Loucy (cell line): ENCODE results near the gene FTO.

Experiments used
- H2AFZ ChIP-seq: fragments of 200-600 bp; sonication (generic); 2 replicates; pipeline ENCODE4 v1.6.0; 2016; ENCODE audit warnings: antibody characterized with exemption, mild to moderate bottlenecking, low read length, moderate library complexity
- H3F3A ChIP-seq: fragments of 200-600 bp; 2 replicates; pipeline ENCODE4 v1.6.0; 2016; ENCODE audit warnings: antibody characterized with exemption, low read depth, mild to moderate bottlenecking
- H3K27me3 ChIP-seq: fragments of 200-600 bp; sonication (generic); 2 replicates; pipeline ENCODE4 v1.6.1; 2014; ENCODE audit warnings: low read length, mild to moderate bottlenecking; ENCODE audit not compliant: insufficient read depth, poor library complexity, severe bottlenecking
- H3K36me3 ChIP-seq: fragments of 200-600 bp; sonication (generic); 2 replicates; pipeline ENCODE4 v1.6.1; 2016; ENCODE audit warnings: low read length; ENCODE audit not compliant: insufficient read depth
- H3K4me1 ChIP-seq: fragments of 200-600 bp; sonication (generic); 2 replicates; pipeline ENCODE4 v1.5.1; 2014; ENCODE audit warnings: low read length, mild to moderate bottlenecking; ENCODE audit not compliant: insufficient read depth, poor library complexity, severe bottlenecking
- H3K4me2 ChIP-seq: fragments of 200-600 bp; sonication (generic); 2 replicates; pipeline ENCODE4 v1.6.0; 2014; ENCODE audit warnings: antibody characterized with exemption, low read length, low read depth, mild to moderate bottlenecking; ENCODE audit not compliant: poor library complexity, severe bottlenecking
- H3K4me3 ChIP-seq: fragments of 200-600 bp; sonication (generic); 2 replicates; pipeline ENCODE4 v1.5.1; 2014; ENCODE audit warnings: low read length, mild to moderate bottlenecking, mixed read lengths; ENCODE audit not compliant: poor library complexity, severe bottlenecking
- H3K79me2 ChIP-seq: fragments of 200-600 bp; sonication (generic); 2 replicates; pipeline ENCODE4 v1.6.1; 2014; ENCODE audit warnings: low read length; ENCODE audit not compliant: insufficient read depth
- H3K9ac ChIP-seq: fragments of 200-600 bp; sonication (generic); 2 replicates; pipeline ENCODE4 v1.6.0; 2014; ENCODE audit warnings: mild to moderate bottlenecking, low read depth, low read length, moderate library complexity; ENCODE audit not compliant: poor library complexity, severe bottlenecking
- H3K9me2 ChIP-seq: fragments of 200-600 bp; sonication (generic); replicated peaks from 2 replicates; pipeline ENCODE4 v1.6.1; 2016; ENCODE audit warnings: low read depth, low read length, mixed read lengths
- H3K9me3 ChIP-seq: fragments of 200-600 bp; sonication (generic); 2 replicates; pipeline ENCODE4 v1.6.1; 2014; ENCODE audit warnings: mild to moderate bottlenecking, antibody characterized with exemption, low read length, low read depth; ENCODE audit not compliant: insufficient read depth
- H4K20me1 ChIP-seq: fragments of 200-600 bp; sonication (generic); 2 replicates; pipeline ENCODE4 v1.6.0; 2014; ENCODE audit warnings: antibody characterized with exemption, low read length, mild to moderate bottlenecking; ENCODE audit not compliant: insufficient read depth, poor library complexity, severe bottlenecking
- CTCF ChIP-seq: fragments of 200-600 bp; sonication (generic); conservative IDR thresholded peaks from 2 replicates; pipeline ENCODE4 v1.5.1; 2014; ENCODE audit warnings: mild to moderate bottlenecking, antibody characterized with exemption, low read length
- EZH2phosphoT487 ChIP-seq: fragments of 200-600 bp; IDR thresholded peaks from 2 replicates; pipeline ENCODE4 v1.6.1; 2018; ENCODE audit warnings: antibody characterized with exemption, mild to moderate bottlenecking, moderate library complexity, borderline replicate concordance

The FTO gene

GRCh38 chr16:53960050-53960812 is 256.3 kb downstream of the FTO start:
- no peak overlapping the region for H3K4me2 ChIP-seq

GRCh38 chr16:53960954-53961616 is 257.1 kb downstream of the FTO start:
- no peaks in the 10 kb centered on the region for H3K9me2 ChIP-seq
- H2AFZ ChIP-seq = no peak overlapping the region
- H3F3A ChIP-seq = no peaks in the 10 kb centered on the region
- no peaks in the 10 kb centered on the region for H3K36me3 ChIP-seq
- H3K9me3 ChIP-seq = no peaks in the 10 kb centered on the region
- H3K79me2 ChIP-seq = no peaks in the 10 kb centered on the region
- H3K4me1 ChIP-seq = peaks cover 19% of the 10 kb centered on the region
- no peak overlapping the region for H3K4me3 ChIP-seq
- H3K9ac ChIP-seq = no peak overlapping the region
- no peaks in the 10 kb centered on the region for H4K20me1 ChIP-seq
- TF ChIP-seq EZH2phosphoT487 = no peak
- no peak for TF ChIP-seq CTCF
- H3K27me3 ChIP-seq = no peaks in the 10 kb centered on the region
- no peak overlapping the region for H3K4me2 ChIP-seq

More at GRCh38 chr16:53960050-53960812, 256.3 kb downstream of the FTO start:
- peaks cover 22% of the 10 kb centered on the region for H3K4me1 ChIP-seq
- no peak overlapping the region for H3K4me3 ChIP-seq
- no peaks in the 10 kb centered on the region for H3K9me2 ChIP-seq
- H3K36me3 ChIP-seq = no peaks in the 10 kb centered on the region
- H3K79me2 ChIP-seq = no peaks in the 10 kb centered on the region
- H4K20me1 ChIP-seq = no peaks in the 10 kb centered on the region
- H2AFZ ChIP-seq = no peak overlapping the region
- no peaks in the 10 kb centered on the region for H3F3A ChIP-seq
- no peaks in the 10 kb centered on the region for H3K27me3 ChIP-seq
- H3K9ac ChIP-seq = no peak overlapping the region
- TF ChIP-seq EZH2phosphoT487 (no peak), CTCF (no peak)
- no peaks in the 10 kb centered on the region for H3K9me3 ChIP-seq

- Histone ChIP-seq H3K27me3 (no peaks in the 10 kb centered on the region), H3K4me3 (no peak overlapping the region), H3F3A (no peaks in the 10 kb centered on the region), H3K36me3 (no peaks in the 10 kb centered on the region), H3K9me2 (no peaks in the 10 kb centered on the region), H3K9ac (no peak overlapping the region), H3K79me2 (no peaks in the 10 kb centered on the region), H4K20me1 (no peaks in the 10 kb centered on the region), H3K4me2 (no peak overlapping the region), H3K4me1 (peaks cover 19% of the 10 kb centered on the region), H2AFZ (no peak overlapping the region), H3K9me3 (no peaks in the 10 kb centered on the region)
- TF ChIP-seq CTCF = no peak
- TF ChIP-seq EZH2phosphoT487 = no peak
Measured at GRCh38 chr16:53962041-53962440, 258.1 kb downstream of the FTO start.
